Activated CD4-positive, alpha-beta memory T cell treated with anti-CD3 and anti-CD28 coated beads, Interleukin-2, amount 10 ng/mL, durations not matched to agents 7 days and 5 days (primary cell): ENCODE measurements around the gene CRADD. TPM values are rescaled to one million over a fixed set of nuclear protein-coding genes. Genes with fewer than 3 reads are reported as not detected.
"Not testable (repeated sequence)": the region's sequence is repeated elsewhere in the genome, so short reads cannot be mapped to it uniquely, and the experiment has no call there.

Experiments used
- CTCF ChIA-PET: fragments of 350-600 bp; sonication (Branson Sonifier 250); formaldehyde crosslinking; loops from one replicate; lab custom pipeline; 2021; ENCODE audit warnings: antibody characterized with exemption, inconsistent platforms; lab: Charles Lee
- POLR2A ChIA-PET: fragments of 350-600 bp; sonication (Branson Sonifier 250); formaldehyde crosslinking; loops from one replicate; lab custom pipeline; 2021; ENCODE audit warnings: antibody characterized with exemption; lab: Charles Lee
- DNase-seq: peaks from one replicate; pipeline ENCODE4 v3.0.0-alpha.2; 2020
- H3K27ac Mint-ChIP-seq: one replicate; pipeline ENCODE4 v1.8.0; 2021; ENCODE audit warnings: mild to moderate bottlenecking, mixed read lengths
- H3K27me3 Mint-ChIP-seq: one replicate; pipeline ENCODE4 v1.8.0; 2021; ENCODE audit warnings: mixed read lengths
- H3K36me3 Mint-ChIP-seq: one replicate; pipeline ENCODE4 v1.8.0; 2021; ENCODE audit warnings: low read depth, mixed read lengths
- H3K4me1 Mint-ChIP-seq: one replicate; pipeline ENCODE4 v1.8.0; 2021; ENCODE audit warnings: mixed read lengths
- H3K4me3 Mint-ChIP-seq: one replicate; pipeline ENCODE4 v1.8.0; 2021; ENCODE audit warnings: mild to moderate bottlenecking, mixed read lengths
- H3K9me3 Mint-ChIP-seq: one replicate; pipeline ENCODE4 v1.8.0; 2021; ENCODE audit warnings: mixed read lengths
- total RNA-seq, 2 experiments: library from RNA; stranded (reverse); gene quantifications; one replicate each; pipeline ENCODE4 v1.2.3, GENCODE V29; 2021

Gene CRADD
- total RNA-seq, 2 experiments from 2014 or later = 12.7 to 14.1 TPM

GRCh38 chr12:93699271-93700145, 22.3 kb downstream of the CRADD start:
- Mint-ChIP-seq H3K4me3 (no peak overlapping the region), H3K9me3 (no peaks in the 10 kb centered on the region), H3K36me3 (no peaks in the 10 kb centered on the region), H3K4me1 (peaks cover 11% of the 10 kb centered on the region), H3K27ac (no peak overlapping the region), H3K27me3 (no peaks in the 10 kb centered on the region)
- DNase-seq = no peak
- POLR2A ChIA-PET = no interaction called here
- CTCF ChIA-PET = no interaction called here

GRCh38 chr12:93702707-93703315, 25.6 kb downstream of the CRADD start:
- POLR2A ChIA-PET = no interaction called here
- no peaks in the 10 kb centered on the region for H3K9me3 Mint-ChIP-seq
- H3K27ac Mint-ChIP-seq = no peak overlapping the region

GRCh38 chr12:93704122-93704521, 26.9 kb downstream of the CRADD start:
- DNase-seq = no peak
- H3K4me3 Mint-ChIP-seq = no peak overlapping the region
- ChIA-PET CTCF (interaction anchor here (0.6 kb wide), 1 partner anchor 437 kb away, joined by 3 read pairs; no protein-coding TSS in a partner anchor), POLR2A (interaction anchor here (1.8 kb wide), 1 partner anchor 27 kb away, joined by 6 read pairs; the partner anchor contains the start of gene CRADD)
- no peaks in the 10 kb centered on the region for H3K36me3 Mint-ChIP-seq
- H3K27ac Mint-ChIP-seq = no peak overlapping the region
- peaks cover 6% of the 10 kb centered on the region for H3K9me3 Mint-ChIP-seq
- peaks cover 8% of the 10 kb centered on the region for H3K4me1 Mint-ChIP-seq
- H3K27me3 Mint-ChIP-seq = no peaks in the 10 kb centered on the region

More at GRCh38 chr12:93702707-93703315, 25.6 kb downstream of the CRADD start:
- no peak overlapping the region for H3K4me3 Mint-ChIP-seq
- H3K36me3 Mint-ChIP-seq = no peaks in the 10 kb centered on the region
- no peaks in the 10 kb centered on the region for H3K27me3 Mint-ChIP-seq
- CTCF ChIA-PET = no interaction called here
- no peak for DNase-seq
- peaks cover 11% of the 10 kb centered on the region for H3K4me1 Mint-ChIP-seq

- peaks cover 8% of the 10 kb centered on the region for H3K4me1 Mint-ChIP-seq
Measured at GRCh38 chr12:93704625-93705024, 27.4 kb downstream of the CRADD start.

GRCh38 chr12:93705237-93705636, 28.1 kb downstream of the CRADD start:
- H3K9me3 Mint-ChIP-seq = peaks cover 17% of the 10 kb centered on the region
- H3K36me3 Mint-ChIP-seq = peaks cover 10% of the 10 kb centered on the region
- H3K4me3 Mint-ChIP-seq = no peak overlapping the region
- H3K27me3 Mint-ChIP-seq = no peaks in the 10 kb centered on the region
- DNase-seq = no peak
- ChIA-PET CTCF (no interaction called here), POLR2A (interaction anchor here (1.8 kb wide), 1 partner anchor 28 kb away, joined by 6 read pairs; the partner anchor contains the start of gene CRADD)
- no peak overlapping the region for H3K27ac Mint-ChIP-seq
- H3K4me1 Mint-ChIP-seq = peaks cover 5% of the 10 kb centered on the region

More at GRCh38 chr12:93704625-93705024, 27.4 kb downstream of the CRADD start:
- Mint-ChIP-seq H3K27me3 (no peaks in the 10 kb centered on the region), H3K36me3 (peaks cover 5% of the 10 kb centered on the region), H3K27ac (no peak overlapping the region), H3K9me3 (peaks cover 12% of the 10 kb centered on the region), H3K4me3 (no peak overlapping the region)
- DNase-seq = no peak
- CTCF ChIA-PET = no interaction called here
- POLR2A ChIA-PET = interaction anchor here (1.8 kb wide), 1 partner anchor 28 kb away, joined by 6 read pairs; the partner anchor contains the start of gene CRADD

- ChIA-PET POLR2A (no interaction called here), CTCF (no interaction called here)
Measured at GRCh38 chr12:93706387-93706786, 29.2 kb downstream of the CRADD start.

GRCh38 chr12:93706824-93707223, 29.6 kb downstream of the CRADD start:
- Mint-ChIP-seq H3K9me3 (peaks cover 17% of the 10 kb centered on the region), H3K27me3 (no peaks in the 10 kb centered on the region), H3K4me3 (no peak overlapping the region), H3K4me1 (peaks cover 5% of the 10 kb centered on the region), H3K27ac (no peak overlapping the region), H3K36me3 (peaks cover 10% of the 10 kb centered on the region)
- ChIA-PET POLR2A (no interaction called here), CTCF (no interaction called here)
- no peak for DNase-seq

More at GRCh38 chr12:93706387-93706786, 29.2 kb downstream of the CRADD start:
- no peak overlapping the region for H3K4me3 Mint-ChIP-seq
- H3K27me3 Mint-ChIP-seq = no peaks in the 10 kb centered on the region
- DNase-seq = no peak
- peaks cover 5% of the 10 kb centered on the region for H3K4me1 Mint-ChIP-seq
- peaks cover 17% of the 10 kb centered on the region for H3K9me3 Mint-ChIP-seq
- H3K36me3 Mint-ChIP-seq = peaks cover 10% of the 10 kb centered on the region
- H3K27ac Mint-ChIP-seq = no peak overlapping the region

- peaks cover 17% of the 10 kb centered on the region for H3K9me3 Mint-ChIP-seq
- H3K4me3 Mint-ChIP-seq = no peak overlapping the region
- ChIA-PET POLR2A (no interaction called here), CTCF (no interaction called here)
- H3K27me3 Mint-ChIP-seq = no peaks in the 10 kb centered on the region
- H3K36me3 Mint-ChIP-seq = peaks cover 10% of the 10 kb centered on the region
- no peak overlapping the region for H3K27ac Mint-ChIP-seq
- peaks cover 5% of the 10 kb centered on the region for H3K4me1 Mint-ChIP-seq
- no peak for DNase-seq
Measured at GRCh38 chr12:93707836-93708235, 30.7 kb downstream of the CRADD start.

GRCh38 chr12:93708952-93709351, 31.8 kb downstream of the CRADD start:
- H3K9me3 Mint-ChIP-seq = peaks cover 17% of the 10 kb centered on the region
- H3K27ac Mint-ChIP-seq = no peak overlapping the region

GRCh38 chr12:93709386-93709785, 32.2 kb downstream of the CRADD start:
- H3K9me3 Mint-ChIP-seq = peaks cover 17% of the 10 kb centered on the region
- CTCF ChIA-PET = interaction anchor here (0.7 kb wide), 1 partner anchor 1529 kb away, joined by 4 read pairs; no protein-coding TSS in a partner anchor

More at GRCh38 chr12:93708952-93709351, 31.8 kb downstream of the CRADD start:
- Mint-ChIP-seq H3K4me3 (no peak overlapping the region), H3K36me3 (peaks cover 10% of the 10 kb centered on the region), H3K4me1 (peaks cover 3% of the 10 kb centered on the region), H3K27me3 (no peaks in the 10 kb centered on the region)
- CTCF ChIA-PET = no interaction called here
- no peak for DNase-seq
- POLR2A ChIA-PET = interaction anchor here (1.5 kb wide), 1 partner anchor 32 kb away, joined by 3 read pairs; the partner anchor contains the start of gene CRADD

GRCh38 chr12:93710574-93710926, 33.4 kb downstream of the CRADD start:
- H3K4me1 Mint-ChIP-seq = peaks cover 3% of the 10 kb centered on the region
- H3K36me3 Mint-ChIP-seq = peaks cover 10% of the 10 kb centered on the region
- DNase-seq = no peak
- no peaks in the 10 kb centered on the region for H3K27me3 Mint-ChIP-seq
- H3K27ac Mint-ChIP-seq = no peak overlapping the region
- CTCF ChIA-PET = no interaction called here
- POLR2A ChIA-PET = no interaction called here
- H3K9me3 Mint-ChIP-seq = peaks cover 17% of the 10 kb centered on the region
- no peak overlapping the region for H3K4me3 Mint-ChIP-seq

More at GRCh38 chr12:93709386-93709785, 32.2 kb downstream of the CRADD start:
- Mint-ChIP-seq H3K36me3 (peaks cover 10% of the 10 kb centered on the region), H3K4me3 (no peak overlapping the region), H3K4me1 (peaks cover under 1% of the 10 kb centered on the region), H3K27ac (no peak overlapping the region), H3K27me3 (no peaks in the 10 kb centered on the region)
- POLR2A ChIA-PET = interaction anchor here (1.5 kb wide), 1 partner anchor 32 kb away, joined by 3 read pairs; the partner anchor contains the start of gene CRADD
- no peak for DNase-seq

GRCh38 chr12:93711502-93711901, 34.3 kb downstream of the CRADD start:
- H3K4me1 Mint-ChIP-seq, H3K4me3 Mint-ChIP-seq, H3K27ac Mint-ChIP-seq, DNase-seq, H3K27me3 Mint-ChIP-seq, POLR2A ChIA-PET: not testable (repeated sequence)
- CTCF ChIA-PET = interaction anchor here (0.9 kb wide), 1 partner anchor 121 kb away, joined by 3 read pairs; no protein-coding TSS in a partner anchor
- Mint-ChIP-seq H3K9me3 (peaks cover 17% of the 10 kb centered on the region), H3K36me3 (peaks cover 10% of the 10 kb centered on the region)

GRCh38 chr12:93712200-93712599, 35.0 kb downstream of the CRADD start:
- POLR2A ChIA-PET = no interaction called here
- no peaks in the 10 kb centered on the region for H3K27me3 Mint-ChIP-seq

More at GRCh38 chr12:93712200-93712599, 35.0 kb downstream of the CRADD start:
- no peak overlapping the region for H3K27ac Mint-ChIP-seq
- DNase-seq = no peak
- H3K36me3 Mint-ChIP-seq = peaks cover 10% of the 10 kb centered on the region
- peaks cover 17% of the 10 kb centered on the region for H3K9me3 Mint-ChIP-seq
- CTCF ChIA-PET = interaction anchor here (0.9 kb wide), 1 partner anchor 121 kb away, joined by 3 read pairs; no protein-coding TSS in a partner anchor
- no peak overlapping the region for H3K4me3 Mint-ChIP-seq
- H3K4me1 Mint-ChIP-seq = peaks cover 3% of the 10 kb centered on the region
